C4-2B (cell line): ENCODE measurements around the gene TLCD2.

Source experiments
- H3K27ac ChIP-seq: fragments of 450-650 bp; 2 replicates; pipeline ENCODE4 v1.5.1; 2017
- CTCF ChIP-seq: fragments of 450-650 bp; conservative IDR thresholded peaks from 2 replicates; pipeline ENCODE4 v1.5.1; 2017; ENCODE audit warnings: mild to moderate bottlenecking
- ZFX ChIP-seq: fragments of 450-650 bp; IDR thresholded peaks from 2 replicates; pipeline ENCODE4 v1.6.1; 2017

TLCD2 gene

GRCh38 chr17:1718362-1719165 is 8.4 kb upstream of the TLCD2 start:
- no peak for TF ChIP-seq CTCF
- TF ChIP-seq ZFX = no peak
- H3K27ac ChIP-seq = peak overlapping the region; percentile 98

DNA sequence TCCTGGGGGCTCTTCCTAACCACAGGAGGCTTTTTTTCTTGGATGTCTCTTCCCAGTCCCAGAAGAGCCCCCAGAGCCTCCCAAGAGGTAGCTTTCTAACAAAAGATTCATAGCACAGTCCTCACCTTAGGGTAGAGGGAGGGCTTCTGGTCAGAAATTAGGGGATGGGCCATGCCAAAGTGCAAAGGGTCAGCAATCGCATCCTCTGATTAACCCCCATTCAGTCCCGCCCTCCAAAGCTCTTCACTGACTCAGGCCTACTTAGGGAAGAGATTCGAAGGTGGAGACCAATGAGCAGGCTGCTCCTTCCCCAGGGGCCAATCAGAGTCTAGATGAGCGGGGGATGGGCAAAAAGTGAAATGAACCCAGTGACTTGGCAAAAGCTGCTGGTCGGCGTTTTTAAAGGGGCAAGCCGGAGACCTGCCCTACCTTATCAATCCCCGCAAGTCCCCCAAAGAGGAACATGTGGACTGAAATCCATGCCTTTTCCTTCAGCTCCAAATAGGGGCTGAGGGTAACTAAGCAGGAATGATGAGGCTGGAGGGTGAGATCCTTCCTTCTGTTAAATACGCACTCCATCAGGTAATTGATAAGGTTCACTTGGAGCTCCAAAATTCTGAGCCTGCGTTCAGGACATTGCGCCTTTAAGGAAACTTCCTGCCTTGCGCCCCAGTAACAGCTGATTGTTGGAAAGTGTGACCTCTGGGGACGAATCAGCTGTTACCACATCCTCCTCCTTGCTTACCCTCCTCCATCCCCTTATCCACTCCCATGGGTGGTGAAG is 6.9 kb upstream of the TLCD2 start:
- no peak for TF ChIP-seq ZFX
- no peak for TF ChIP-seq CTCF
- H3K27ac ChIP-seq = peak overlapping the region; percentile 98

- H3K27ac ChIP-seq = peak overlapping the region; percentile 98
- TF ChIP-seq CTCF (peak; percentile 18; the same call in 1 of the 2 replicates), ZFX (no peak)
These were observed 6.1 kb upstream of the TLCD2 start for GRCh38 chr17:1716076-1716911.

DNA sequence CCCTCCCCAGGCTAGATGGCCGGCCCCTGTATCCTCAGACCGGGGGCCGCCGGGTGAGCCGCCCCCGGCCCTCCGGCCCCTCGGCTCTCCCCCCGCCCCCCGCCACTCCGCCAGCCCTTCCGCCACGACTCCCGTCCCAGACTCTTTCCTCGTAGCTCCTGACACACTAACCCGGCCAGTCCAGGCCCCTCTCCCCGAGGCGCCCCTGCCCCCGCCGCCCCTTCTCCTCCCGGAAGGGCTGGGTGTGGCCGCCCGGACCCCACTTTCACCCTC is 5.6 kb upstream of the TLCD2 start:
- TF ChIP-seq ZFX (no peak), CTCF (no peak)
- peak overlapping the region; percentile 98 for H3K27ac ChIP-seq

DNA sequence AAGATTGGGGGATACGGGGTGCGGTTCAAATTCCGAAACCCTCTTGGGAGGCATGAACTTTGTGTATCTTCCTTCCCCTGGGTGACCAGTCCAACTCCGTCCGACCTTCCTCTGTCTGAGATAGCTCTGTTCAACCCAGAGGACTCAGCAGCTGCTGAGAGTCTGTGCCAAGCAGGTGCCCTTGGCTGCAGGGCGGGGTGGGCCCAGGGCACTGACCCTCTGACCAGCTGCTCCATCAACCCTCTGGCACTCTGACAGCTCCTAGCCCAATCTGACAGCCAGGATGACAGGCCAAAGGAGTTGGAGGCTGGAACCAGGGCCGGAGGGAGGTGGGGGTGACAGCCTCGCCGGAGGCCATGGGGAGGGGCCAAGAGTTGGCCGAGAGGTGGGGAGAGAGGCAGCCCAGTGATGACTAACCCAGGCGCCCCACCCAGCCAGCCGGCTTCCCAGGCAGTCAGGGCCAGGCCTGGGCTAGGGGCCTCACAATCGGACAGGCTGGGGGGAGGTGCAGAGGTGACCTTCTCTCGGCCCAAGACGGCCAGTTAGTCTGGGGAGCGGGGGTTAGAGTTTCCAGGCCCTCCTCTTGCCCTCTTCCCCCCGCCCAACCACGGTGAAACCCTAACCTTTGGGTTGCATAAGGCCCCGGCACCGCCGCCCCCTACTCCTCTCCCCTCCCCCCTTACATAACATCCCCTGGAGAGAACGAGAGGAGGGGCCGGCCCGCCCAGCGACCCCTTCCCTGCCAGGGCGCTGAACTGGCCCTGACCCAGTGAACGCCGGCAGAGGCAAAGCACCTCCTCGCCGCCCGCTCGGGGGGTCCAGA is 5.0 kb upstream of the TLCD2 start:
- TF ChIP-seq CTCF = no peak
- no peak for TF ChIP-seq ZFX
- H3K27ac ChIP-seq = peak overlapping the region; percentile 98

GRCh38 chr17:1714427-1714979 is 4.3 kb upstream of the TLCD2 start:
- no peak for TF ChIP-seq CTCF
- TF ChIP-seq ZFX = no peak
- H3K27ac ChIP-seq = peak overlapping the region; percentile 98
